K562 (cell line): ENCODE data around the gene ACTR1B. TPM values are rescaled to one million over a fixed set of nuclear protein-coding genes. Genes with fewer than 3 reads are reported as not detected.

Experiments
- BCOR ChIP-seq: fragments of 450-650 bp; IDR thresholded peaks from 2 replicates; pipeline ENCODE4 v1.6.1; 2016
- BRD9 ChIP-seq: fragments of 450-650 bp; IDR thresholded peaks from 2 replicates; pipeline ENCODE4 v1.6.1; 2018; ENCODE audit warnings: low read depth; ENCODE audit not compliant: partially characterized antibody
- CHD4 ChIP-seq: fragments of 200-600 bp; sonication (generic); IDR thresholded peaks from 3 replicates; pipeline ENCODE4 v1.6.1; 2012; ENCODE audit warnings: low read depth, mild to moderate bottlenecking, mixed read lengths, low read length, inconsistent platforms; ENCODE audit not compliant: insufficient read depth, insufficient replicate concordance, poor library complexity, severe bottlenecking
- EP400 ChIP-seq: fragments of 450-650 bp; IDR thresholded peaks from 2 replicates; pipeline ENCODE4 v1.6.1; 2017; ENCODE audit warnings: antibody characterized with exemption, mild to moderate bottlenecking, moderate library complexity
- KDM4B ChIP-seq, 2 experiments: fragments of 450-650 bp in 1 of 2; sonication (generic) in 1 of 2; IDR thresholded peaks; 2 replicates each; pipeline ENCODE4 v1.6.1; 2016 to 2017; ENCODE audit warnings: borderline replicate concordance in 2 of 2, antibody characterized with exemption in 1 of 2, low read depth in 1 of 2, mild to moderate bottlenecking in 1 of 2
- PHB2 ChIP-seq: fragments of 450-650 bp; IDR thresholded peaks from 2 replicates; pipeline ENCODE4 v1.6.1; 2017; ENCODE audit warnings: low read depth
- SETDB1 ChIP-seq: IDR thresholded peaks from one replicate; pipeline ENCODE4 v1.6.1; 2012; ENCODE audit warnings: low read length, control low read depth, inconsistent platforms
- SMAD4 ChIP-seq: fragments of 250-450 bp; sonication (Bioruptor Pico); conservative IDR thresholded peaks from 2 replicates; pipeline ENCODE4 v1.8.0; 2021; ENCODE audit warnings: inconsistent platforms, mild to moderate bottlenecking, moderate library complexity
- SREBF2 ChIP-seq: sonication (generic); formaldehyde crosslinking; IDR thresholded peaks from 2 replicates; pipeline ENCODE4 v1.4.0; 2020; ENCODE audit warnings: mild to moderate bottlenecking, missing genetic modification reagents
- TBL1XR1 ChIP-seq, 2 experiments: IDR thresholded peaks; 2 replicates each; pipeline ENCODE4 v1.6.1; 2012; ENCODE audit warnings: improper control_type of control experiment in 2 of 2, low read length in 2 of 2, mild to moderate bottlenecking in 1 of 2
- U2AF1 ChIP-seq: fragments of 200-400 bp; formaldehyde crosslinking; optimal IDR thresholded peaks from 2 replicates; pipeline ENCODE3; 2017; ENCODE audit warnings: mild to moderate bottlenecking, low read depth, low read length, moderate library complexity
- ZBTB11 ChIP-seq, 3 experiments: fragments of 200-800 bp in 1 of 3; fragments of 250-450 bp in 1 of 3; fragments of 450-650 bp in 1 of 3; sonication (Bioruptor Pico) in 1 of 3; sonication (Bioruptor generic) in 1 of 3; formaldehyde crosslinking in 1 of 3; IDR thresholded peaks; 2 replicates each; pipeline versions ENCODE4 v1.6.1 to v1.8.0; 2016 to 2022; ENCODE audit warnings: mild to moderate bottlenecking in 2 of 3, missing genetic modification characterization in 2 of 3, missing compliant biosample characterization in 1 of 3, moderate library complexity in 1 of 3
- ZNF395 ChIP-seq: fragments of 200-800 bp; sonication (Bioruptor generic); IDR thresholded peaks from 2 replicates; pipeline ENCODE4 v1.6.1; 2017; ENCODE audit warnings: missing genetic modification characterization, missing compliant biosample characterization
- polyA plus RNA-seq, 8 experiments: library from polyadenylated mRNA; depleted of rRNA in 4 of 8; stranded (reverse) in 5 of 8; unstranded in 3 of 8; fragments of >200 nt; fragmentation: Nextera tagmentation in 2 of 8; fragmentation: Illumina TruSeq in 1 of 8; extraction: Ambion mirVana in 2 of 8; extraction: Trizol in 1 of 8; gene quantifications; 2 replicates each; pipeline versions ENCODE4 v1.2.1 to v1.2.3, GENCODE V29; 2011 to 2014; ENCODE audit warnings: inconsistent platforms in 1 of 8, missing spikeins in 1 of 8
- total RNA-seq, 7 experiments: library from RNA; depleted of rRNA in 6 of 7; stranded (reverse); fragments of >200 nt in 6 of 7; fragmentation: Illumina TruSeq in 2 of 7; extraction: Trizol in 2 of 7; gene quantifications; 2 replicates each; pipeline versions ENCODE4 v1.2.1 to v1.2.3, GENCODE V29; 2011 to 2021; ENCODE audit warnings: low replicate concordance in 1 of 7
- TF ChIP-seq, protein P1 (sequence below): fragments of 450-650 bp; conservative IDR thresholded peaks from 2 replicates; pipeline ENCODE4 v1.6.1; 2016; ENCODE audit warnings: missing genetic modification characterization, low read depth, mild to moderate bottlenecking, missing compliant biosample characterization, moderate library complexity
- TF ChIP-seq, protein P2 (sequence below), 2 experiments: IDR thresholded peaks; 2 replicates each; pipeline ENCODE4 v1.6.1; 2011; ENCODE audit warnings: borderline replicate concordance in 1 of 2, control low read depth in 1 of 2, low read depth in 1 of 2, low read length in 1 of 2, mild to moderate bottlenecking in 1 of 2, mixed read lengths in 1 of 2, moderate library complexity in 1 of 2; ENCODE audit not compliant: insufficient read depth in 1 of 2, insufficient read length in 1 of 2, poor library complexity in 1 of 2, severe bottlenecking in 1 of 2; ENCODE audit errors: extremely low read depth in 1 of 2
- TF ChIP-seq, protein P3 (sequence below): fragments of 250-450 bp; sonication (Bioruptor Pico); IDR thresholded peaks from 2 replicates; pipeline ENCODE4 v1.5.0; 2020; ENCODE audit warnings: mild to moderate bottlenecking, borderline replicate concordance

Gene ACTR1B
- total and polyA plus RNA-seq, 9 of the 15 experiments (the other 6 are each of a cell fraction or from before 2014, with no cell fraction given), result 0.49 to 42.3 (median 22.5) TPM

DNA sequence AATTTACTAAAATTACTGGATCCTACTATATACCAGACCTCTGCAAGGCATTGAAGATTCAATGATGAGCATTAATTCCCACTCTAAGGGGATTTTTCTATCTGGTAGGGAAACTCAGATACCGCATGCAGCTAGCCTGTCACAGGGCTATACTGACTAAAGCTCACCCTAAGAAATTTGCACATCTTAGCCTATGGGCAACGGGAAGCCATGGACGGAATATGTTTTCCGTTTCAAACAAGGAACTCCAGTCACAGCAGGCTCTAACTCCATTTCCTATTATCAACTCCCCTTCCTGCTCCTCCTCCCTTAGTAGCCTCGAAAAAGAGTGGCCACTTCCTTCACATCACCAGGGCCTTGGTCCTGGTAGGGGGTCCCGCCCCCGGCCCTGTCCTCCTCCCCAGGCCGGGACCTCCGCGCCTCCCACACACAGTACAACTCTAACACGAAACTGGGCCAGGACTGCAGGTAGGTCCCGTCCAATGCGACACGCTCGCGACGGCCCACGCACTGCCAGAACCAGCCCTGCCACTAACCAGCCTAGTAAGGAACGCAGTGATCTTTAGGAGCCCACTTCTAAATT, 18.6 kb downstream of the ACTR1B start (continued):
- TF ChIP-seq, protein P1, sequence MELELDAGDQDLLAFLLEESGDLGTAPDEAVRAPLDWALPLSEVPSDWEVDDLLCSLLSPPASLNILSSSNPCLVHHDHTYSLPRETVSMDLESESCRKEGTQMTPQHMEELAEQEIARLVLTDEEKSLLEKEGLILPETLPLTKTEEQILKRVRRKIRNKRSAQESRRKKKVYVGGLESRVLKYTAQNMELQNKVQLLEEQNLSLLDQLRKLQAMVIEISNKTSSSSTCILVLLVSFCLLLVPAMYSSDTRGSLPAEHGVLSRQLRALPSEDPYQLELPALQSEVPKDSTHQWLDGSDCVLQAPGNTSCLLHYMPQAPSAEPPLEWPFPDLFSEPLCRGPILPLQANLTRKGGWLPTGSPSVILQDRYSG (tag), result 0 out of 2 replicates have a peak, but pooled peaks have one; percentile 56
- TF ChIP-seq EP400 (peak; percentile 69; the same call in 1 of the 2 replicates), BRD9 (no peak), BCOR (no peak), PHB2 (no peak), ZBTB11 (CRISPR knock-in tag; IDR thresholded peaks at IDR 0.05) (no peak), U2AF1 (no peak), SETDB1 (no peak), TBL1XR1 (IDR thresholded peaks at IDR 0.05; ENCODE audit: low read length in 2 of 2) (peak in 1 of 2 experiments; percentile 7; a peak in 1 of 4 replicates), SMAD4 (CRISPR knock-in tag) (peak; percentile 20), ZNF395 (peak; percentile 94), KDM4B (IDR thresholded peaks at IDR 0.05; ENCODE audit: borderline replicate concordance in 2 of 2, low read depth in 1 of 2) (0 out of 4 replicates have a peak, but pooled peaks of 1 of the 2 experiments have one; percentile 13), SREBF2 (CRISPR knock-in tag) (0 out of 2 replicates have a peak, but pooled peaks have one; percentile 73), CHD4 (no peak)
- TF ChIP-seq, protein P2, sequence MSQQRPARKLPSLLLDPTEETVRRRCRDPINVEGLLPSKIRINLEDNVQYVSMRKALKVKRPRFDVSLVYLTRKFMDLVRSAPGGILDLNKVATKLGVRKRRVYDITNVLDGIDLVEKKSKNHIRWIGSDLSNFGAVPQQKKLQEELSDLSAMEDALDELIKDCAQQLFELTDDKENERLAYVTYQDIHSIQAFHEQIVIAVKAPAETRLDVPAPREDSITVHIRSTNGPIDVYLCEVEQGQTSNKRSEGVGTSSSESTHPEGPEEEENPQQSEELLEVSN (IDR thresholded peaks at IDR 0.05; ENCODE audit: borderline replicate concordance in 1 of 2, extremely low read depth in 1 of 2, insufficient read depth in 1 of 2, insufficient read length in 1 of 2, low read depth in 1 of 2, low read length in 1 of 2, poor library complexity in 1 of 2, severe bottlenecking in 1 of 2), result peak in 1 of 2 experiments; percentile 4
- TF ChIP-seq, protein P3, sequence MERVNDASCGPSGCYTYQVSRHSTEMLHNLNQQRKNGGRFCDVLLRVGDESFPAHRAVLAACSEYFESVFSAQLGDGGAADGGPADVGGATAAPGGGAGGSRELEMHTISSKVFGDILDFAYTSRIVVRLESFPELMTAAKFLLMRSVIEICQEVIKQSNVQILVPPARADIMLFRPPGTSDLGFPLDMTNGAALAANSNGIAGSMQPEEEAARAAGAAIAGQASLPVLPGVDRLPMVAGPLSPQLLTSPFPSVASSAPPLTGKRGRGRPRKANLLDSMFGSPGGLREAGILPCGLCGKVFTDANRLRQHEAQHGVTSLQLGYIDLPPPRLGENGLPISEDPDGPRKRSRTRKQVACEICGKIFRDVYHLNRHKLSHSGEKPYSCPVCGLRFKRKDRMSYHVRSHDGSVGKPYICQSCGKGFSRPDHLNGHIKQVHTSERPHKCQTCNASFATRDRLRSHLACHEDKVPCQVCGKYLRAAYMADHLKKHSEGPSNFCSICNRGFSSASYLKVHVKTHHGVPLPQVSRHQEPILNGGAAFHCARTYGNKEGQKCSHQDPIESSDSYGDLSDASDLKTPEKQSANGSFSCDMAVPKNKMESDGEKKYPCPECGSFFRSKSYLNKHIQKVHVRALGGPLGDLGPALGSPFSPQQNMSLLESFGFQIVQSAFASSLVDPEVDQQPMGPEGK (CRISPR knock-in tag), result 0 out of 2 replicates have a peak, but pooled peaks have one; percentile 29
